A549 (cell line): ENCODE data around the gene NTRK3. TPM values are rescaled to one million over a fixed set of nuclear protein-coding genes. Genes with fewer than 3 reads are reported as not detected.
"Not testable (repeated sequence)": the region's sequence is repeated elsewhere in the genome, so short reads cannot be mapped to it uniquely, and the experiment has no call there.

Source experiments
- ATAC-seq, 2 experiments: fragments of 200-7000 bp in 1 of 2; fragments of >200 bp in 1 of 2; cut with Nextera tagmentation in 1 of 2; cut with Tn5 transposase in 1 of 2; 3 replicates each; pipeline versions ENCODE4 v1.8.0 to v1.9.1; 2018 to 2020; ENCODE audit warnings: mild to moderate bottlenecking in 1 of 2, moderate library complexity in 1 of 2
- CTCF ChIA-PET: fragments of 300-600 bp; sonication (Branson Sonifier 250); formaldehyde crosslinking; extraction: SDS; loops from one replicate; lab custom pipeline; 2021; ENCODE audit warnings: antibody characterized with exemption, inconsistent platforms; lab: Yijun Ruan, JAX
- POLR2A ChIA-PET: fragments of 350-600 bp; formaldehyde crosslinking; extraction: SDS; loops from one replicate; lab custom pipeline; 2021; ENCODE audit warnings: antibody characterized with exemption, inconsistent platforms; lab: Yijun Ruan, JAX
- DNase-seq, 2 experiments: peaks; one replicate each; pipeline versions ENCODE4 v3.0.0 to v3.0.0-alpha.2; 2011 to 2016; ENCODE audit warnings: low read depth in 1 of 2, low spot score in 1 of 2
- FAIRE-seq: peaks from 2 replicates; lab custom pipeline; 2011; peaks lifted over from hg19 to GRCh38; lab: Jason Lieb, UNC
- H3K27ac ChIP-seq, 2 experiments: fragments of >200 bp; sonication (Bioruptor Twin); formaldehyde crosslinking; 3 replicates each; pipeline ENCODE4 v1.5.1; 2016 to 2017
- H3K4me1 ChIP-seq: fragments of >200 bp; sonication (Bioruptor Twin); formaldehyde crosslinking; 3 replicates; pipeline ENCODE4 v1.6.1; 2016
- H3K4me2 ChIP-seq: fragments of >200 bp; sonication (Bioruptor Twin); formaldehyde crosslinking; 3 replicates; pipeline ENCODE4 v1.6.1; 2016
- H3K4me3 ChIP-seq: fragments of >200 bp; sonication (Bioruptor Twin); formaldehyde crosslinking; 3 replicates; pipeline ENCODE4 v1.5.1; 2016
- H3K9me3 ChIP-seq: fragments of >200 bp; sonication (Bioruptor Twin); formaldehyde crosslinking; 3 replicates; pipeline ENCODE4 v1.6.1; 2016
- CBX2 ChIP-seq: fragments of 200-600 bp; sonication (generic); IDR thresholded peaks from 2 replicates; pipeline ENCODE4 v1.6.1; 2016; ENCODE audit warnings: low read depth, mild to moderate bottlenecking, borderline replicate concordance
- ELK1 ChIP-seq: fragments of 150-350 bp; IDR thresholded peaks from 2 replicates; pipeline ENCODE4 v1.6.1; 2014; ENCODE audit warnings: low read depth, mild to moderate bottlenecking, low read length
- FOSB ChIP-seq: fragments of 250-450 bp; sonication (Bioruptor Pico); IDR thresholded peaks from 2 replicates; pipeline ENCODE4 v1.5.0; 2020; ENCODE audit warnings: mild to moderate bottlenecking, moderate library complexity
- HMGXB4 ChIP-seq: fragments of 250-450 bp; sonication (Bioruptor Pico); IDR thresholded peaks from 2 replicates; pipeline ENCODE4 v1.5.0; 2021; ENCODE audit warnings: mild to moderate bottlenecking, moderate library complexity, borderline replicate concordance
- KDM1A ChIP-seq: fragments of 200-600 bp; sonication (generic); IDR thresholded peaks from 2 replicates; pipeline ENCODE4 v1.6.1; 2016; ENCODE audit warnings: low read depth, mild to moderate bottlenecking
- KDM5A ChIP-seq: fragments of 200-600 bp; sonication (generic); IDR thresholded peaks from 2 replicates; pipeline ENCODE4 v1.6.1; 2016; ENCODE audit warnings: antibody characterized with exemption, mild to moderate bottlenecking
- NR3C1 ChIP-seq: fragments of >200 bp; sonication (Bioruptor Twin); formaldehyde crosslinking; IDR thresholded peaks from 3 replicates; pipeline ENCODE4 v1.6.1; 2017
- RARB ChIP-seq: fragments of 250-450 bp; sonication (Bioruptor Pico); IDR thresholded peaks from 2 replicates; pipeline ENCODE4 v1.8.0; 2021; ENCODE audit warnings: mild to moderate bottlenecking, moderate library complexity
- RCOR1 ChIP-seq: fragments of 150-350 bp; IDR thresholded peaks from 2 replicates; pipeline ENCODE4 v1.6.1; 2014; ENCODE audit warnings: antibody characterized with exemption, low read length, low read depth
- SMC3 ChIP-seq: fragments of >200 bp; sonication (Bioruptor Twin); formaldehyde crosslinking; IDR thresholded peaks from 3 replicates; pipeline ENCODE4 v1.6.1; 2018; ENCODE audit warnings: inconsistent platforms
- TFCP2L1 ChIP-seq: fragments of 250-450 bp; sonication (Bioruptor Pico); IDR thresholded peaks from 2 replicates; pipeline ENCODE4 v1.5.0; 2021; ENCODE audit warnings: mild to moderate bottlenecking
- TP53 ChIP-seq: fragments of 250-450 bp; sonication (Bioruptor Pico); IDR thresholded peaks from 2 replicates; pipeline ENCODE4 v1.5.0; 2021; ENCODE audit warnings: mild to moderate bottlenecking, moderate library complexity
- ZSCAN20 ChIP-seq: fragments of 250-450 bp; sonication (Bioruptor Pico); IDR thresholded peaks from 2 replicates; pipeline ENCODE4 v1.8.0; 2022; ENCODE audit warnings: mild to moderate bottlenecking, moderate library complexity
- WGBS: methylation state at CpG from one replicate; pipeline ENCODE4 v1.1.6; 2017; ENCODE audit errors: missing lambda C conversion rate; 5-methylcytosine and 5-hydroxymethylcytosine counted together
- polyA plus RNA-seq, 4 experiments: library from polyadenylated mRNA; depleted of rRNA in 3 of 4; stranded (reverse); fragments of >200 nt; fragmentation: RNase III in 1 of 4; extraction: RNeasy Plus Mini Kit Qiagen cat#74134 plus additional on column Dnase treatment in 1 of 4; gene quantifications; 2 replicates in 3 of 4; 3 replicates in 1 of 4; pipeline ENCODE4 v1.2.3, GENCODE V29; 2011 to 2017

Gene NTRK3
- polyA plus RNA-seq, 2 of the 4 experiments (the other 2 are of a cell fraction) = 55.0 to 55.2 TPM

- FAIRE-seq = no peak
- POLR2A ChIA-PET = no interaction called here
These were observed 415.0 kb downstream of the NTRK3 start for GRCh38 chr15:87841426-87841998.

GRCh38 chr15:87835830-87836229, 420.7 kb downstream of the NTRK3 start:
- H3K4me3 ChIP-seq, POLR2A ChIA-PET, CTCF ChIA-PET, FAIRE-seq, DNase-seq, H3K4me1 ChIP-seq, H3K9me3 ChIP-seq, ATAC-seq, H3K4me2 ChIP-seq, H3K27ac ChIP-seq: not testable (repeated sequence)
- WGBS = 68% methylated on average over 2 of the region's 2 CpGs

More at GRCh38 chr15:87841426-87841998, 415.0 kb downstream of the NTRK3 start:
- Histone ChIP-seq H3K4me2 (no peak overlapping the region), H3K4me3 (no peak overlapping the region), H3K27ac (no peak overlapping the region), H3K9me3 (no peaks in the 10 kb centered on the region; the same call in 2 of the 3 replicates), H3K4me1 (no peaks in the 10 kb centered on the region)
- ATAC-seq (no peak), DNase-seq (no peak)
- CTCF ChIA-PET = interaction anchor here (1.2 kb wide), 1 partner anchor 11 kb away, joined by 3 read pairs; no protein-coding TSS in a partner anchor
- TF ChIP-seq NR3C1 (no peak), HMGXB4 (no peak), KDM1A (no peak), KDM5A (no peak), TFCP2L1 (CRISPR knock-in tag) (no peak), ELK1 (no peak), TP53 (CRISPR knock-in tag) (no peak)
- WGBS = 0% methylated on average over 1 of the region's 1 CpG

- H3K27ac ChIP-seq, FAIRE-seq, DNase-seq, H3K4me3 ChIP-seq, H3K4me2 ChIP-seq, POLR2A ChIA-PET, H3K4me1 ChIP-seq, ATAC-seq, H3K9me3 ChIP-seq, CTCF ChIA-PET: not testable (repeated sequence)
- 48% methylated on average over 5 of the region's 5 CpGs for WGBS
These were observed 423.2 kb downstream of the NTRK3 start for GRCh38 chr15:87833333-87833732.

GRCh38 chr15:87829332-87830050, 427.0 kb downstream of the NTRK3 start:
- H3K9me3 ChIP-seq = no peaks in the 10 kb centered on the region; the same call in 2 of the 3 replicates
- CTCF ChIA-PET = interaction anchor here (0.8 to 1.4 kb wide), 3 partner anchors 13 to 27 kb away, joined by 3 read pairs; no protein-coding TSS in a partner anchor
- POLR2A ChIA-PET = no interaction called here
- H3K4me1 ChIP-seq = no peaks in the 10 kb centered on the region
- no peak for FAIRE-seq
- no peak overlapping the region for H3K4me3 ChIP-seq
- no peak overlapping the region for H3K27ac ChIP-seq
- DNase-seq = no peak
- WGBS = 53% methylated on average over 4 of the region's 4 CpGs
- TF ChIP-seq SMC3 (no peak), RARB (no peak), RCOR1 (no peak), CBX2 (no peak), ZSCAN20 (CRISPR knock-in tag) (no peak), FOSB (CRISPR knock-in tag) (no peak)
- ATAC-seq = no peak
- no peak overlapping the region for H3K4me2 ChIP-seq
